NCI-H187 (cell line): ENCODE data around the gene SLC49A3.
"Not testable (repeated sequence)": the region's sequence is repeated elsewhere in the genome, so short reads cannot be mapped to it uniquely, and the experiment has no call there.

Experiments used
- DNase-seq, 2 experiments: peaks; one replicate each; lab custom pipeline; 2025; lab: John Stamatoyannopoulos, UW

SLC49A3 gene

GRCh38 chr4:654503-654845 is 34.5 kb downstream of the SLC49A3 start:
- no peak for DNase-seq

DNA sequence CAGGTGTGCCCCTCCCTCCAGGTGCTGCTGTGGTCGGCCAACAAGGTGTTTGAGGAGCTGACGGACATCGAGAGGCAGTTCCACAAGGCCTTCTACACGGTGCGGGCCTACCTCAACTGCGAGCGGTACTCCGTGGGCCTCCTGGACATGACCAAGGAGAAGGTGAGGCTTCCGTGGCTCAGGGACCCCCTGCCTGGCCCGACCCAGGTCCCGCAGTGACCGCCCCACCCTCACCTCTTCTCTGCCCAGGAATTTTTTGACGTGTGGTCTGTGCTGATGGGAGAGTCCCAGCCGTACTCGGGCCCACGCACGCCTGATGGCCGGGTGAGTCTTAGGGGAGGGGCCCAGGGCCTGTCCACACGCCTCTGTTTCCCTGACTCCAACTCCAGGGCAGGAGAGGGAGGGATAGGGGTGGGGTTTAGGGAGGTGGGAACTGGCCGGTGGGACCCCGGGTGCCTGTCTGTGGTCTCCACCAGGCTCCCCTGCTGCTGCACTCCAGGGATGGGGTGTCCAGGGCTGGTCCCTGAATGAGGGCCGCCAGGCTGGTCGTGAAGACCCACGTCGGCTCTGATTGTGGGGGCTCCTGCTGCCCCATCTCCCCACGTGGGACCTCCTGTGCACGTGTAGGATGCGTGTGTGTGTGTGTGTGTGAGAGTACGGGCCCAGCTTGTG is 35.0 kb downstream of the SLC49A3 start:
- no peak for DNase-seq

DNA sequence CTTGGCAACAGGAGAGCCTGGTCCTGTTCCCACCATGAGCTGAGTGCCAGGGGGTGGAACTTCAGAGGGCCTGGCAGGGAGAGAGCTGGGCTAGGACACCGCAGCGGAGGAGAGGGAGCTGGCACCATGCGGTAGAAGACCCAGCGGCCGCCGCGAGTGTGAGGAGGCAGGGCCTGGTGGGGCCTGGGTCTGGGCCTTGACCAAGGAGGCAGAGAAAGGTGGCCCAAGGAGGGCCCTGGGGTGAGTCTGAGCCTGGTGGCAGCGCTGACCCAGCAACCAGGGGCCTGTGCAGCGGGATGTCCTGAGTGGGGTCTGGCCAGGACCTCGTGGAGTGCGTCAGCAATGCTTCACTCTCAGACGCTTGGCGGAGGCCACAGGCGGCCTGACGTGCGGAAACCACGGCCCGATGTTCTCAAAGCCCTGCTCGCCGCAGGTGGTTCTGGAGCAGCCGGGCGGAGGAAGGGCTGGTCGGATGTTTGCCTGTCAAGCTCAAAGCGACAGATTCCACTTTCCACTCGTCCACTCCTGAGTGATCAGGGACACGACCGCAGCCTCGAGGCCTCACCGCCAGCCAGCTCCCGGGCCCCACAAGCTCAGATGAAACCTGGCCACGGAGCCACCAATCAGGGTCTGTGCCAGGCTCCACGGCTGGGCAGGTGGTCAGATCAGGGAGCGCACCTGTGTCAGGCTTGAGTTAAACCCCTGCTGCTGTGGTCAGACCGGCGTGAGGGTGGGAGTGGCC is 35.7 kb downstream of the SLC49A3 start:
- DNase-seq: no peak

DNA sequence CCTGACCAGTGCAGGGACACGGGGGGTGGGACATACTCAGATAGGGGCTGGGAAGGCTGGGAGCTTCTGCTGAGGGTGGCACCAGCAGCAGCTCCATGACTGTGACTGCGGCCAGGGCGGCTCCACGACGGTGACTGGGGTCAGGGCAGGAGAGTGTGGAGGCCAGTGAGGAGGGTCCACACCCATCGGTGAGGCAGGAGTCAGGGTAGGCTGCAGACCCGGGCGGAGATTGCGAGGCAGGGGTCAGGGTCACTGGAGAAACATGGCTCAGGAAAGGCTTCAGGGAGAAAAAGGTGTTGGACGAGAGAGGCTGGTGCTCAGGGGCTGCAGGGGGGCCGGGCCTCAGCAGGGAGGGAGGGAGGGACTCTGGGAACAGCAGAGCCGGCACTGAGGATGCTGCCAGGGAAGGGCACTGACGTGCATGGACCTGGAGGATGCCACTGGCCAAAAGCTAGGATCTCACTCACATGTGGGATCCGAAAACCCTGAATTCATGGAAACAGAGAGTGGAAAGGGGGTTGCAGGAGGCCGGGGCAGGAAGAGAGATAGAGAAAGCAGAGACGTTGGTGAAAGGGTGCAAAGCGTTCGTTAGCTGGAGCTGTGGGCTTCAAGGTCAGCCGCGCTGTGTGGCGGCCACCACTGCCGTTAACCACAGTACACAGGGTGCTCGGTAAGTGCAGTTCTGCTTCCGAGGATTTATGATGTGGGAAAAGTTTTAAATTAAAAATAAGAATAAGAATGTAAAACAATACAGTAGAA is 36.9 kb downstream of the SLC49A3 start:
- DNase-seq: no peak

DNA sequence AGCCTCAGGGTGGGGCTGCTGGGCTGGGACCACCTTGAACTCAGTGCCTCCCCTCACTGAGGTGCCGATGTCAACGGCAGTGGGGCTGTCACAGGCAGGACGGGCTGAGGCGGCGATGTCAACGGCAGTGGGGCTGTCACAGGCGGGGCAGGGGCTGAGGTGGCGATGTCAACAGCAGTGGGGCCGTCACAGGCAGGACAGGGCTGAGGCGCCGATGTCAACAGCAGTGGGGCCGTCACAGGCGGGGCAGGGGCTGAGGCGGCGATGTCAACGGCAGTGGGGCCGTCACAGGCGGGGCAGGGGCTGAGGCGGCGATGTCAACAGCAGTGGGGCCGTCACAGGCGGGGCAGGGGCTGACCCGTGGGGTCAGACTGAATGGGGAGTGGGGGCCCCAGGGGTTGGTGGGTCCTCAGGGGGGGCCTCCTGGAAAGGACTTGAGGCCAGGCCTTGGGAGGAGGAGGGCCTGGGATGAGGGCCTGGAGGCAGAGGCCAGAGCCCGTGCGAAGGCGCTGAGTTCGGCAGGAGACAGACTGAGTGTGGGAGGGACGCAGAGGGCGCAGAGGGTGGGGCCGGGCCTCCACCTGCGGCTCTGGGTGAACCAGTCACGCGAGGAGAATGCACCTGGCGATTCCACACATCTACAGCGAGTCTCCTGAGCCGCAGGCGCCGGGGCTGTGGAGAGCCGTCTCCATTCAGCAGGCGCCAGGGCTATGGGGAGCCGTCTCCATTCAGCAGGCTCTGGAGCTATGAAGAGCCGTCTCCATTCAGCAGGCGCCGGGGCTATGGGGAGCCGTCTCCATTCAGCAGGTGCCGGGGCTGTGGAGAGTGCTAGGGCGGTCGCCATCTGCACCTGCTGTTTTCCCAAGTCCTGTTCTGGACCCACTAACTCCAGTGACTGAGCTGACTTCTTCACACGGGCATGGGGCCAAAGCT is 37.7 kb downstream of the SLC49A3 start:
- peak; percentile 82 to 90 for DNase-seq

DNA sequence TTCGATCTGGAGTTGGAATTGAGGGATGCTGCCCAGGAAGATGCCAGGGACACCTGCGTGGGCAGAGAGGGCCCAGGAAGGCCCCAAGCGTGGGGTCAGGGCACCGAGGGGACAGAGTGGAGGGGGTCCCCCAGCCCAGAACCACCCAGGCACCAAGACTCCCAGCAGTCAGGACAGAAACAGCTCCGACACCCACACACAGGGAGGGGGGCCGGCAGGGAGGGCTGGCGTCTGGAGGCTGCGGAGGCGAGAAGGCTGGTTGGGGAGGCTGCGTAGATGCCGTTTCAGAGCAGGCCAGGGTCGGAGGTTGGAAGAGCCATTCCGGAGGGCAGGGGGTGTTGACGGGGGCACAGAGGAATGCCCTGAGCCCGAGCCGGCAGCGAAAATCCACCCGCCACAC is 38.5 kb downstream of the SLC49A3 start:
- DNase-seq: no peak

DNA sequence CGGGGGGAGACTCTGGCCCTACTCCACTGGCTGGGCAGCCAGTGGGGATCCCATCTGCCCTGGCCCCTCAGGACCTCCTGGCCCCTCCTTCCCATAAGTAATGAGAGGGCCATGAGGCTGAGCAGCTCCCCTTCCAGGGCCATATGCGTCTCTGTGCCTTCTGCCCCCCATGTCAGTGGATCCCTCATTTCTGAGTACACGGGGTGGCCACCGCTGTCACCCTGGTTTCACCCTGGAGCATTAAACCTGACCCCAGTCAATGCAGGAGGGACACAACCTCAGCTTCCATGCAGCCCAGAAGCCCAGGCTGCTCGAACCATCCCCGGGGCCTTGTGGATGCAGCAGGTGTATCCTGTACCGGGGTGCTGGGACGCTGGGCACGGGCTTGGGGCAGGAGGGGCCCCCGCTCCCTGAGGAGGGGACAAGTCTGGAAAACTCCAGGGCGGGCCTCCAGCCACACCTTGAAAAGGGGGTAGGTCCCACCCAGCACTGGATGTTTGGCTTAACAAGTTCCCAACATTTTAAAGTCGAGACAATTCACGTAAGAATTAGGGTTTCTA is 39.1 kb downstream of the SLC49A3 start:
- no peak for DNase-seq

DNA sequence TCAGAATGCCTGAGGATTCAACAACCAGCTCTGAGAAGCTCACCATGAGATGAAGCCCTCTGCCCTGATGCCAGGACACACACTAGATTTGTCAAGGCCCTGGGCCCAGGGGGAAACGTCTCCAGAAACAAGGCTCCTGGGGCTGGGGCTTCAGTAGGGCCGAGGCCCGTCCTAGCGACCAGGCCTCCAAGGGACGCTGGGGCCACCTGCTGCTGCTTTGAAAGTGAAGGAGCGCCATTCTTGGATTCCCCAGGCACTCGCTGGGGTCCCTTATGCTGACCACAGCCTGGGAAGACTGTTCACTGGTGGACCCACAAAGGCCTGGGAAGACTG is 39.7 kb downstream of the SLC49A3 start:
- no peak for DNase-seq

DNA sequence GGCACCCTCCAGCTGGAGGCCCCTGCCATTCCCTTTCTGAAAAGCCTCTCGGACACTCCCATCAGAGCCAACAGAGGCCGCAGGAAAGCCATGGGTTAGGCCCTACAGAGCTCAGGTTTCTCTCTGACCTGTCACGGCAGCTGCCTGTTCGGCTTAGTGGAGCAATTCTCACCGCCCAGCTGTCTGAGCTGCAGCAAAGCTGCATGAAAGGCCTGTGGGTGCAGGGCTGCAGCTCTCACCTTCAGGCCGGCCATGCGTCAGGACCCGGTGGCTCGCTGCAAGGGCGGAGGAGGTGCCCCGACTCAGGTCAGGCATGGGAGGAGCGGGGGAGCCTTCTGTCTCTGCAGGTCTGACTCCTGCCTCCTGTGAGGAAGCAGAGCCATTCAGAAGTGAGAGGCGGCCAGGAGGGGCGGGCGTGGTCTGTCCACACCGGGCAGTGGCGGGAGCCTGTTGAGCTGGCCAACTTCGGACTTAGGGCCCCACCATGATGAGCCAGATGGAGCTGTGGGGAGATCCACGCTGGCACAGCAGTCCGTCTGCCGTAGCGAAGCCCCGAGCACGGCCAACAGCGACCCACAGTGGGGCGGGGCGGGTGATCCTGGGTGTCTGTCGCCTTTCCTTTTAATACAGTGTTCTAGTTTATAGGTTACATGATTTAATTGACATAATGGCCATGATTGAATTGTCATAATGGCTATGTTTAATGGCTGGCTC is 40.2 kb downstream of the SLC49A3 start:
- DNase-seq: peak; percentile 33 to 57

DNA sequence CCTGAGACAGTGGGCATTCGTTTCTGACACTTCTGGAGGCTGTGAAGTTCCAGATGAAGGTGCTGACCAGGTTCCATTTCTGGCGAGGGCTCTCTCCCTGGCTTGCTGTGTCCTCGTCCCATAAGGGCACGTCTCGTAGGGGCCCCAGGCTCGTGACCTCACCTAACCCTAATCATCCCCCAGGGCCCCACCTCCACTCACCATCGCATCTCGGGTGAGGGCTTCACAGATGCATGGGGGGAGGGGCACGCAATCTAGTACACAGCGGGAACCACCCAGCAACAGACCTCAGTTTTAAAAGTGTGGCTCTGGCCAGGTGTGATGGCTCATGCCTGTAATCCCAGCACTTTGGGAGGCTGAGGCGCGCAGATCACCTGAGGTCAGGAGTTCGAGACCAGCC is 41.5 kb downstream of the SLC49A3 start:
- no peak for DNase-seq

- DNase-seq: no peak
Measured at GRCh38 chr4:646460-646859, 42.5 kb downstream of the SLC49A3 start.

DNA sequence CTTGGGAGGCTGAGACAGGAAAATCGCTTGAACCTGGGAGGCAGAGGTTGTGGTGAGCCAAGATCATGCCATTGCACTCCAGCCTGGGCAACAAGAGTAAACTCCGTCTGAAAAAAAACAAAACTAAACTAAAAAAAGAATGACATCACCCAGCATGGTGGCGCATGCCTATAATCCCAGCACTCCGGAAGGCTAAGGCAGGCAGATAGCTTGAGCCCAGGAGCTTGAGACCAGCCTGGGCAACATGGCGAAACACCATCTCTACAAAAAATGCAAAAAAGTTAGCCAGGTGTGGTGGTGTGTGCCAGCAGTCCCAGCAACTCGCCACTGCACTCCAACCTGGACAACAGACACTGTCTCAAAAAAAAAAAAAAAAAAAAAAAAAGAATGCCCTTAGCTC is 46.6 kb downstream of the SLC49A3 start:
- DNase-seq: not testable (repeated sequence)

- DNase-seq: no peak
Measured at GRCh38 chr4:637536-638280, 51.2 kb downstream of the SLC49A3 start.

GRCh38 chr4:636628-637159 is 52.3 kb downstream of the SLC49A3 start:
- DNase-seq: no peak

DNA sequence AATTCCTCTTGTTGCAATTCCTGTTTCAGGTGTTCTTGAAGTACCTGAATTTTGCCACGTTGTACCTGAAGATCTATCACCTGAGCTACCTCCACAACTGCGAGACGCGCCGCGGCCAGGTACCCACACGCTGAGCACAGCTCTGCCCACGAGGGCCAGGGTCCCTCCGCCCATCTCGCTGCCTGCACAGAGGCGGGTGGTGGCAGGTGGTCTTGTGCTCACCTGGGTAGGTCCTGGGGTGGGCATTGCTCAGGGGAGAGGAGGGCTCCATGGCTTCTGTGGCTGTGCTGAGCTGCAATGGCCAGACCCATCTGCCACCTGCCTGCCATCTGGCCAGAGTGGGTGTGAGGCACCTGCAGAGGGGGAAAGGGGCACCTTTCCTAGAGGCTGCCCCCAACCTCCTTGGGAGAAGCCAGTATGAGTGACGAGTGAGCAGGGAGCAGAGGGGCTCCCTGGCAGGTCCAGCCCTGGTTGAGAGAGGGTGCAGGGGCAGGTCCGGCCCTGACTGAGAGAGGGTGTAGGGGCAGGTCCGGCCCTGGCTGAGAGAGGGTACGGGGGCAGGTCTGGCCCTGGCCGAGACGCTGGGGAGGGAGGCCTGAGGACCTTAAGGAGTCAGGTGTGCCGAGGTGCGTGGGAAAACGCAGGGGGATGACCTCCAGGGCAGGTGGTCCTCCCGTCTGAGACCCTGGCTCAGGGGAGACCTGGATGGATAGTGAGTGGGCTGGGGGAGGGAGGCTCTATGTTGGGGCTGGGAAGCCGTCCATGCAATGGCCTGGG is 52.9 kb downstream of the SLC49A3 start:
- DNase-seq: no peak

DNA sequence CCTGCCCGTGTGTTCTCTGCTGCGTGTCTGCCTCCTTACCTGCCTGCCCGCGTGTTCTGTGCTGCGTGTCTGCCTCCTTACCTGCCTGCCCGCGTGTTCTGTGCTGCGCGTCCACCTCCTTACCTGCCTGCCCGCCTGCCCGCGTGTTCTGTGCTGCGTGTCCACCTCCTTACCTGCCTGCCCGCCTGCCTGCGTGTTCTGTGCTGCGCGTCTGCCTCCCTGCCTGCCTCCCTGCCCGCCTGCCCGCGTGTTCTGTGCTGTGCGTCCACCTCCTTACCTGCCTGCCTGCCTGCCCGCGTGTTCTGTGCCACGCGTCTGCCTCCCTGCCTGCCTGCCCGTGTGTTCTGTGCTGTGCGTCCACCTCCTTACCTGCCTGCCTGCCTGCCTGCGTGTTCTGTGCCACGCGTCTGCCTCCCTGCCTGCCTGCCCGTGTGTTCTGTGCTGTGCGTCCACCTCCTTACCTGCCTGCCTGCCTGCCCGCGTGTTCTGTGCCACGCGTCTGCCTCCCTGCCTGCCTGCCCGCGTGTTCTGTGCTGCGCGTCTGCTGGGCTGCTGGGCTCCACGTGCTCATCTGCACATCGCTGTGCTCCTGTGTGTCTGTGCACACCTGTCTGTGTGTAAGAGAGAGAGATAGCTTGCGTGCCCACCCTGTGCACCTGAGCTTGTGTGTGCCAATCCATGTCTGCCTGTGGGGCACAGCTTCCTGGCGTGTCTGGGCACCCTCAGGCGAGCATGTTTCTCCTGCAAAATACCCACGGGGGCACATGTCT is 53.7 kb downstream of the SLC49A3 start:
- not testable (repeated sequence) for DNase-seq

- no peak for DNase-seq
Measured at GRCh38 chr4:634599-634985, 54.4 kb downstream of the SLC49A3 start.

GRCh38 chr4:633976-634598 is 54.9 kb downstream of the SLC49A3 start:
- DNase-seq: no peak
